Activated T-cell treated with anti-CD3 and anti-CD28 coated beads, Interleukin-2, amount 50 U/mL, for 72 hours (primary cell): ENCODE measurements around the gene LRSAM1. TPM values are rescaled to one million over a fixed set of nuclear protein-coding genes. Genes with fewer than 3 reads are reported as not detected.

ENCODE experiments used
- ATAC-seq, 2 donors: fragments of 150-1000 bp; cut with Tn5 transposase; replicated peaks in 1 of 2; 2 replicates each; pipeline ENCODE4 v1.10.0; 2021; ENCODE audit warnings: moderate library complexity in 2 of 2, mild to moderate bottlenecking in 1 of 2
- DNase-seq, 2 donors: peaks; one replicate each; pipeline ENCODE4 v3.0.0; 2021 to 2022; ENCODE audit warnings: mixed read lengths in 1 of 2
- H3K27ac Mint-ChIP-seq: one replicate; pipeline ENCODE4 v1.8.0; 2022; ENCODE audit warnings: mild to moderate bottlenecking, moderate library complexity, mixed read lengths
- H3K27me3 Mint-ChIP-seq: one replicate; pipeline ENCODE4 v1.8.0; 2022; ENCODE audit warnings: low read depth, mixed read lengths
- H3K36me3 Mint-ChIP-seq, 2 donors: one replicate each; pipeline ENCODE4 v1.8.0; 2022; ENCODE audit warnings: mixed read lengths in 2 of 2, mild to moderate bottlenecking in 1 of 2; ENCODE audit not compliant: insufficient read depth in 2 of 2
- H3K4me1 Mint-ChIP-seq: one replicate; pipeline ENCODE4 v1.8.0; 2022; ENCODE audit warnings: low read depth, mixed read lengths
- H3K4me3 Mint-ChIP-seq, 2 donors: one replicate each; pipeline ENCODE4 v1.8.0; 2022; ENCODE audit warnings: mild to moderate bottlenecking in 2 of 2, mixed read lengths in 2 of 2, moderate library complexity in 2 of 2
- H3K9me3 Mint-ChIP-seq, 2 donors: one replicate each; pipeline ENCODE4 v1.8.0; 2022; ENCODE audit warnings: mixed read lengths in 2 of 2
- total RNA-seq, 2 donors: library from RNA; stranded (reverse); gene quantifications; one replicate each; pipeline ENCODE4 v1.2.3, GENCODE V29; 2022

LRSAM1 gene
- total RNA-seq, 2 donors from 2014 or later: 30.5 to 33.8 TPM

DNA sequence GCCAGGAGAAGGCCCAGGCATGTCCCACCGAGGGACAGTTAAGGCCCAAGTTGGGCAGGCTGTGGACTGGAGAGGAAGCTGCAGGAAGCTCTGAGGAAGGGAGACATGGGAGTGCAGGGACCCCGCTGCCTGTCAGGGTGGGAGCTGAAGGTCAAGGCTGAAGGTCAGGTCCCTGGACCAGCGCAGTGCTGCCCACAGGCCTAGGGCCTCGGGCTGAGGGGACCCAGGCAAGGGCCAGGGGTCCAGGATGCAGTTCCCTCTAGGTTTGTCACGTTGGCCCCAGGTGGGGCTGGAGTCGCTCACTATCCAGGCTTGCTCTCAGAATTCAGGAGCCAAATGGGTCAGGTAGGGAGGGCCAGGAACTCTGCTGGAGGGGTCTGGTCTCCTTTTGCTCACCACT is 84.1 kb downstream of the LRSAM1 start:
- Mint-ChIP-seq H3K9me3 (no peaks in the 10 kb centered on the region), H3K27me3 (no peaks in the 10 kb centered on the region), H3K4me1 (no peaks in the 10 kb centered on the region), H3K36me3 (no peaks in the 10 kb centered on the region), H3K27ac (no peak overlapping the region), H3K4me3 (no peak overlapping the region)
- no peak for ATAC-seq
- no peak for DNase-seq

DNA sequence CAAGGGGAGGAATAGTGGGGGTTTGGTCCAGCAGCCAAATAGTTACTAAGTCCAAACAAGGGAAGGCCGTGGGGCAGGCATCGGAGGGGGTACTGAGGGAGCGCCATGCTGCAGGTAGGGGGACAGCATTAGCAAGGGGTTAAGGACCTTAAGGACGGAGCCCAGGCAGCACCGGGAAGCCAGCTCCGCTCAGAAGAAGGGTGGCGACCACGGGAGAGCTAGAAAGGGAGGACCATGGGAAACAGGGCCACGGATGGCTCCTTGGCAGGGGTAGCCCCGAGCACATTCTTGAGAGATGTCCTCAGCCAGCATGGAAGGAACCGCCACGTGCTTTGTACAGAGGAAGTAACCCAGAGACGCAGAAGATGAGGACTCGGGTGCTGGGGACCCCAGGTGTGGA is 84.5 kb downstream of the LRSAM1 start:
- no peak overlapping the region for H3K4me3 Mint-ChIP-seq
- H3K4me1 Mint-ChIP-seq: no peaks in the 10 kb centered on the region
- H3K27ac Mint-ChIP-seq: no peak overlapping the region
- no peaks in the 10 kb centered on the region for H3K9me3 Mint-ChIP-seq
- no peaks in the 10 kb centered on the region for H3K36me3 Mint-ChIP-seq
- H3K27me3 Mint-ChIP-seq: no peaks in the 10 kb centered on the region
- ATAC-seq: no peak
- DNase-seq: no peak

GRCh38 chr9:127536499-127536898 is 85.2 kb downstream of the LRSAM1 start:
- Mint-ChIP-seq H3K4me3 (no peak overlapping the region), H3K9me3 (no peaks in the 10 kb centered on the region), H3K36me3 (no peaks in the 10 kb centered on the region), H3K4me1 (no peaks in the 10 kb centered on the region), H3K27me3 (no peaks in the 10 kb centered on the region), H3K27ac (no peak overlapping the region)
- ATAC-seq (no peak), DNase-seq (no peak)

- DNase-seq (no peak), ATAC-seq (no peak)
- Mint-ChIP-seq H3K36me3 (no peaks in the 10 kb centered on the region), H3K9me3 (no peaks in the 10 kb centered on the region), H3K4me3 (no peak overlapping the region), H3K4me1 (no peaks in the 10 kb centered on the region), H3K27me3 (no peaks in the 10 kb centered on the region), H3K27ac (peak overlapping the region; percentile 72)
These were observed 85.7 kb downstream of the LRSAM1 start for GRCh38 chr9:127537014-127537413.

GRCh38 chr9:127537792-127538191 is 86.5 kb downstream of the LRSAM1 start:
- Mint-ChIP-seq H3K27ac (no peak overlapping the region), H3K9me3 (no peaks in the 10 kb centered on the region), H3K4me1 (no peaks in the 10 kb centered on the region), H3K36me3 (no peaks in the 10 kb centered on the region), H3K27me3 (no peaks in the 10 kb centered on the region), H3K4me3 (no peak overlapping the region)
- ATAC-seq (no peak), DNase-seq (no peak)

DNA sequence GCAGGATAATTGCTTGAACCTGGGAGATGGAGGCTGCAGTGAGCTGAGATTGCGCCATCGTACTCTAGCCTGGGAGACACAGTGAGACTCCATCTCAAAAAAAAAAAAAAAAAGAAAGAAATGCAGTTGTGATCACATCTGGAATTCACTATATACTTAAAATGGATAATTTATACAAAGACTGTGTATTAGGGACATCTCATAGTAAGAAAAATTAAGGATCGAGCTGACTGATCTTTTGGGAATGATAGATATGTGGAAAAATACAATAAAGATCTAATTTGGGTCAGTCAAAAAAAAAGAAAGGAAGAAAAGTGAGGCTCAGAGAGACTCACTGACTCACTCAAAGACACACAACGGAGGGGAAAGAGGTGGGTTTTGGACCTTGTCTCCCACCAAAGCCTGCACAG is 87.5 kb downstream of the LRSAM1 start:
- Mint-ChIP-seq H3K9me3 (no peaks in the 10 kb centered on the region), H3K4me3 (no peak overlapping the region), H3K4me1 (no peaks in the 10 kb centered on the region), H3K27me3 (no peaks in the 10 kb centered on the region), H3K36me3 (no peaks in the 10 kb centered on the region), H3K27ac (no peak overlapping the region)
- DNase-seq (no peak), ATAC-seq (no peak)

DNA sequence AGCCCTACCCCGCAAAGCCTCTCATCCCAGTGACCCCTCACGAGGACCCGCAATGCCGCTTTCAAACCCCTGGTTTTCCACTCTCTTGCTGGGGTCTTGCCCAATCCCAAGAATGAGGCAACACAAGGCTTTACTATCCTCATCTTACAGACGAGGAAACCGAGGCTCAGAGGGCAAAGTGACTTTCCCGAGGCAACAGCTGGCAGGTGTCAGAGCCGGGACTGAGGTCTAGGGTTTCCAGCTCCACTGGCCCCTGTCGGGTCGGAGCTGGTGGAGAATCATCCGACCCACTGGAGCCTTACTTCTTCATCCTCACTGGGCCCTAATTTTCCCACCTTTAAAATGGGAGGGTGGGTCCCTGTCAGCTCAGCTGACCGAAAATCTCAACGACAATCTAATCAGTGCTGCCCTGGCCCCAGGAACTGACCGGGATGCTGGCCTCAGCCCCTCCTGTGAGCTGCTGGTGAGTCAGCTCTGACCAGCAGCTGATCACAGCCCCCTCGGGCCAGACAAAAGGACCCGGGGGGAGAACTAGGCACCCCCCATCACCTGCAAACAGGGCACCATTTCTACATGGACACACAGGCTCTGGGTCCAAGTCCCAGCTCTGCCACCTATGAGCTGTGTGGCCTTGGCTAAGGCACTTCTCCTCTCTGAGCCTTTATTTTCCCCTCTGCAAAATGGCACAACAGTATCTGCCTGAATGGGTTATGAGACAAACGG is 88.1 kb downstream of the LRSAM1 start:
- Mint-ChIP-seq H3K9me3 (no peaks in the 10 kb centered on the region), H3K4me1 (no peaks in the 10 kb centered on the region), H3K36me3 (no peaks in the 10 kb centered on the region), H3K27me3 (no peaks in the 10 kb centered on the region), H3K4me3 (no peak overlapping the region), H3K27ac (no peak overlapping the region)
- ATAC-seq: no peak
- DNase-seq: no peak

- no peak for ATAC-seq
- Mint-ChIP-seq H3K27me3 (no peaks in the 10 kb centered on the region), H3K4me3 (no peak overlapping the region), H3K27ac (no peak overlapping the region), H3K4me1 (no peaks in the 10 kb centered on the region), H3K9me3 (no peaks in the 10 kb centered on the region), H3K36me3 (no peaks in the 10 kb centered on the region)
- no peak for DNase-seq
These were observed 88.8 kb downstream of the LRSAM1 start for GRCh38 chr9:127539982-127540663.

DNA sequence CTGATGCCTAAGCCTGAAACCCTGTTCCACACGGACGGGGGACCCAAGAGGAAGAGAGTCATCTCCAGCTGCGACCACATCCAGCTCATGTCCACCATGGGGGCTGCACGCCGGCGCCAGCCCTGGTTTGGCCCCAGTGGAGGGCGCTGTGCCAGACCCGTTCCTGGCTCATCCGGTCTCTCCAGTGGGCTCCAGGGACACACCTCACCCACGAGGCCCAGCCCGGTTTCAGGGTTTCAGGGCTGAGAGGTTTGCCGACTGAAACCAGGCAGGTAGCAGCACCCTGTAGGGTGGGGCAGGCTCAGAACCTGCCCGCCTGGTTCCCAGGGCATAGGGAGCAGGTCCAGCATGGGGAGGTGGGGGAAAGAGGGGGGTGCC is 89.3 kb downstream of the LRSAM1 start:
- Mint-ChIP-seq H3K9me3 (no peaks in the 10 kb centered on the region), H3K4me3 (no peak overlapping the region), H3K27me3 (no peaks in the 10 kb centered on the region), H3K27ac (no peak overlapping the region), H3K4me1 (no peaks in the 10 kb centered on the region), H3K36me3 (no peaks in the 10 kb centered on the region)
- ATAC-seq: no peak
- DNase-seq: no peak

- Mint-ChIP-seq H3K36me3 (no peaks in the 10 kb centered on the region), H3K9me3 (no peaks in the 10 kb centered on the region), H3K27me3 (no peaks in the 10 kb centered on the region), H3K4me3 (no peak overlapping the region), H3K4me1 (no peaks in the 10 kb centered on the region), H3K27ac (no peak overlapping the region)
- ATAC-seq (no peak), DNase-seq (no peak)
These were observed 89.9 kb downstream of the LRSAM1 start for GRCh38 chr9:127541176-127541575.

GRCh38 chr9:127541865-127542264 is 90.6 kb downstream of the LRSAM1 start:
- ATAC-seq: no peak
- Mint-ChIP-seq H3K36me3 (no peaks in the 10 kb centered on the region), H3K27ac (no peak overlapping the region), H3K27me3 (no peaks in the 10 kb centered on the region), H3K4me1 (no peaks in the 10 kb centered on the region), H3K9me3 (no peaks in the 10 kb centered on the region), H3K4me3 (no peak overlapping the region)
- no peak for DNase-seq

DNA sequence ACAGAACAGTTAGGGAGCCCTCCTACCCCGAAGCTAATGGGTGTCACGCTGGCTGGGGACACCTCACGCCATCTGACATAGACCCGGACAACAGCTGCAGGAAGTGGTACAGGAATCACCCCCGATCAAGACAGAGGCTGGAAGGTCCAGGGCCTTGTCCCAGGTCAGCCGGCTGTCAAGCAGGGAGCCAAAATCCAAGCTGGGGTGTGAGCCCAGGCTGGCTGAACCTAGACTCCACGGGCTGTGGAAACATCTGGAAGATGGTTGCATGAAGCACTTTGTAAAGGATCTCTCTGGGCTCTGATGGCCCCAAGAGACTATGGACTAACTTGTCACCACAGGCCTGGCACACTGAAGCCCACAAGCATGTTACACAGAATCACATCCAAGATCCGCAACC is 91.9 kb downstream of the LRSAM1 start:
- no peak for DNase-seq
- Mint-ChIP-seq H3K9me3 (no peaks in the 10 kb centered on the region), H3K27me3 (no peaks in the 10 kb centered on the region), H3K4me1 (no peaks in the 10 kb centered on the region), H3K4me3 (no peak overlapping the region), H3K27ac (no peak overlapping the region), H3K36me3 (no peaks in the 10 kb centered on the region)
- ATAC-seq: no peak

GRCh38 chr9:127543973-127544533 is 92.7 kb downstream of the LRSAM1 start:
- ATAC-seq: no peak
- no peak overlapping the region for H3K27ac Mint-ChIP-seq
- no peak for DNase-seq
- no peak overlapping the region for H3K4me3 Mint-ChIP-seq
- H3K4me1 Mint-ChIP-seq: no peaks in the 10 kb centered on the region
- H3K9me3 Mint-ChIP-seq: no peaks in the 10 kb centered on the region
- H3K36me3 Mint-ChIP-seq: no peaks in the 10 kb centered on the region
- no peaks in the 10 kb centered on the region for H3K27me3 Mint-ChIP-seq
